Neural progenitor cell (in vitro differentiated cells): ENCODE data around the gene RGS3.

Experiments
- CTCF ChIP-seq: fragments of 200-600 bp; sonication (generic); IDR thresholded peaks from 2 replicates; pipeline ENCODE4 v1.5.1; 2017; ENCODE audit warnings: antibody characterized with exemption, mild to moderate bottlenecking
- EZH2 ChIP-seq: fragments of 200-600 bp; sonication (generic); IDR thresholded peaks from 2 replicates; pipeline ENCODE4 v1.6.1; 2017; ENCODE audit warnings: antibody characterized with exemption, mild to moderate bottlenecking, moderate library complexity
- EZH2phosphoT487 ChIP-seq: fragments of 200-600 bp; sonication (generic); IDR thresholded peaks from 2 replicates; pipeline ENCODE4 v1.6.1; 2017; ENCODE audit warnings: antibody characterized with exemption

GRCh38 chr9:113570749-113571711 is 107.5 kb downstream of the RGS3 start:
- TF ChIP-seq CTCF, result no peak
- TF ChIP-seq EZH2, result no peak
- no peak for TF ChIP-seq EZH2phosphoT487
